Heart left ventricle (tissue), 16 donors: ENCODE measurements around the gene FRMD7. TPM values are rescaled to one million over a fixed set of nuclear protein-coding genes. Genes with fewer than 3 reads are reported as not detected.
A peak's percentile ranks its signal among the peaks of the same experiment; 100 is the strongest.

ENCODE experiments used
- ATAC-seq, 4 donors: fragments of 200-7000 bp; cut with Tn5 transposase; one replicate each; pipeline ENCODE4 v1.9.1; 2020 to 2022; ENCODE audit warnings: moderate library complexity in 4 of 4, mild to moderate bottlenecking in 3 of 4, moderate number of reproducible peaks in 1 of 4
- DNase-seq, 5 donors: peaks; one replicate each; pipeline ENCODE4 v3.0.0-alpha.2; 2020
- H3K27ac ChIP-seq, 12 donors: fragments of 200-600 bp; sonication (generic) in 4 of 12; one replicate each; pipeline versions ENCODE4 v1.5.0 to v1.8.0; 2016 to 2022; ENCODE audit warnings: mild to moderate bottlenecking in 2 of 12
- H3K27me3 ChIP-seq, 9 donors: fragments of 200-600 bp; sonication (generic) in 2 of 9; one replicate each; pipeline versions ENCODE4 v1.5.1 to v1.8.0; 2016 to 2022; ENCODE audit warnings: mild to moderate bottlenecking in 3 of 9
- H3K36me3 ChIP-seq, 9 donors: fragments of 200-600 bp; sonication (generic) in 2 of 9; one replicate each; pipeline versions ENCODE4 v1.5.0 to v1.8.0; 2018 to 2022; ENCODE audit warnings: mild to moderate bottlenecking in 2 of 9
- H3K4me1 ChIP-seq, 12 donors: fragments of 200-600 bp; sonication (generic) in 4 of 12; one replicate each; pipeline versions ENCODE4 v1.5.0 to v1.8.0; 2016 to 2022; ENCODE audit warnings: mild to moderate bottlenecking in 3 of 12
- H3K4me3 ChIP-seq, 12 donors: fragments of 200-600 bp; sonication (generic) in 4 of 12; one replicate each; pipeline versions ENCODE4 v1.5.0 to v1.8.0; 2017 to 2022; ENCODE audit warnings: mild to moderate bottlenecking in 9 of 12, moderate library complexity in 4 of 12
- H3K9me3 ChIP-seq, 12 donors: fragments of 200-600 bp; sonication (generic) in 4 of 12; one replicate each; pipeline versions ENCODE4 v1.5.0 to v1.8.0; 2016 to 2022; ENCODE audit warnings: mild to moderate bottlenecking in 1 of 12
- CTCF ChIP-seq, 12 donors: fragments of 200-600 bp; sonication (generic) in 4 of 12; IDR thresholded peaks; one replicate each; pipeline versions ENCODE4 v1.5.0 to v1.8.0; 2018 to 2022; ENCODE audit warnings: antibody characterized with exemption in 12 of 12, mild to moderate bottlenecking in 5 of 12
- POLR2A ChIP-seq, 2 donors: fragments of 450-650 bp; IDR thresholded peaks; one replicate each; pipeline ENCODE4 v1.6.1; 2017; ENCODE audit warnings: antibody characterized with exemption in 2 of 2, mild to moderate bottlenecking in 2 of 2, moderate library complexity in 2 of 2
- WGBS, 4 donors: extraction: QIAGEN DNeasy Blood & Tissue Kit in 2 of 4; methylation state at CpG; one replicate each; pipeline versions ENCODE4 v1.1.5 to v1.1.7; 2013 to 2018; 5-methylcytosine and 5-hydroxymethylcytosine counted together
- intact Hi-C, 10 donors: fragments of 100-400 bp; cut with DNase I; formaldehyde crosslinking; loops; one replicate each; pipeline versions ENCODE4 v1.11.1 to v1.14.2; 2022
- long read RNA-seq, 3 donors: library from polyadenylated mRNA; unstranded; transcript quantifications; one replicate each; pipeline ENCODE4 v2.0.0, GENCODE V29; 2020 to 2021
- polyA plus RNA-seq, 2 donors: library from polyadenylated mRNA; stranded (reverse); fragments of 200-250 nt; gene quantifications; one replicate each; pipeline ENCODE4 v1.2.3, GENCODE V29; 2013
- total RNA-seq, 9 donors: library from RNA; depleted of rRNA in 2 of 9; stranded (reverse); fragments of >200 nt in 2 of 9; fragmentation: NEBNext Ultra II Directional in 3 of 9; extraction: Animal tissue kit (Norgen Biotek cat#: 25700) in 3 of 9; gene quantifications; one replicate each; pipeline versions ENCODE4 v1.1.0 to v1.2.4, GENCODE V29; 2016 to 2023
- donor health status: ischemic (EF 13 %, LVEDD 7.1; RV severe dilation, severe dysfunction).
- donor health status: healthy with polysubstance abuse.
- donor health status: DM: no; HTN: yes; CAD: no.
- donor health status: DM: no; HTN: no; CAD: no.
- donor health status: ischemic (EF 25% LVEDD 6.9; RV normal size, moderate dysfunction).
- donor health status: ischemic (EF 25% LVEDD 5.7; RV mildly dilated, moderate dysfunction).
- donor health status: healthy.
- donor health status: DM: yes; HTN: yes; CAD: no.
- donor health status: ischemic (EF 35%, LVEDD 5.7; RV mildly dilated, moderate dysfunction).
- donor health status: nonischemic (EF 11% LVEDD 7.7; RV severe dilation, severe dysfunction).
- donor health status: DM: yes; HTN: yes; CAD: no.
- donor health status: PGD.
- donor health status: ischemic (EF 29% LVEDD 5.4; RV normal size, mild dysfunction).
- donor health status: nonischemic (EF 23%, LVEDD 6.1; RV moderate dilation, normal function).

The FRMD7 gene
- total RNA-seq (under 1 TPM in 4 of 9 donors, not detected in 5; 0.12 to 0.66 (median 0.44) TPM), polyA plus RNA-seq (under 1 TPM in 1 of 2 donors, not detected in 1; 0.04 TPM)
- long read RNA-seq, donor 1, result 0 reads
- long read RNA-seq, donor 2, result 0 reads
- long read RNA-seq, donor 3, result 0 reads

- ATAC-seq (no peak), DNase-seq (no peak)
- H3K36me3 ChIP-seq, result no peaks in the 10 kb centered on the region
- H3K4me3 ChIP-seq, result no peak within 1 kb of the TSS
- H3K9me3 ChIP-seq, result no peaks in the 10 kb centered on the region
- no peaks in the 10 kb centered on the region for H3K4me1 ChIP-seq
- H3K27ac ChIP-seq, result no peak within 1 kb of the TSS
- TF ChIP-seq POLR2A (IDR thresholded peaks at IDR 0.05), result no peak
- intact Hi-C loops, result no loop called here
- 16 to 40% (median 20%) methylated on average over 5 of the region's 5 CpGs for WGBS, 4 donors
- H3K27me3 ChIP-seq, result peaks cover 0 to 34% (median 0%) of the 10 kb centered on the region in 9 donors
These were observed at the start of gene FRMD7 for GRCh38 chrX:132127743-132128142. Gene FRMD7 (minus strand): TSS chrX:132128020. CDS start chrX:132127844, 176 bp downstream.

GRCh38 chrX:132173647-132174046 lies 45.8 kb upstream of the FRMD7 start:
- Histone ChIP-seq H3K27me3 (peaks cover 0 to 30% (median 0%) of the 10 kb centered on the region in 9 donors), H3K4me1 (no peaks in the 10 kb centered on the region), H3K4me3 (no peak overlapping the region), H3K9me3 (no peaks in the 10 kb centered on the region), H3K36me3 (no peaks in the 10 kb centered on the region), H3K27ac (no peak overlapping the region)
- TF ChIP-seq CTCF (IDR thresholded peaks at IDR 0.05) (no peak), POLR2A (IDR thresholded peaks at IDR 0.05) (no peak)
- WGBS, 4 donors, result 39 to 92% (median 71%) methylated on average over 1 of the region's 1 CpG
- ATAC-seq (no peak), DNase-seq (no peak)
- intact Hi-C loops, result loop anchor here in 2 of 10 donors (5.0 kb wide), 2 partner anchors 44 to 49 kb away; partner anchors contain the start of gene RAP2C (in 1 of the 2)

GRCh38 chrX:132171881-132172280 lies 44.1 kb upstream of the FRMD7 start:
- H3K27ac ChIP-seq, result no peak overlapping the region
- H3K36me3 ChIP-seq, result no peaks in the 10 kb centered on the region
- intact Hi-C loops, result loop anchor here in 4 of 10 donors (2.0 to 5.0 kb wide), 3 partner anchors 45 to 50 kb away; partner anchors contain the start of gene RAP2C (in 3 of the 4)
- H3K27me3 ChIP-seq, result peaks cover 0 to 36% (median 0%) of the 10 kb centered on the region in 9 donors
- TF ChIP-seq POLR2A (IDR thresholded peaks at IDR 0.05), result no peak
- TF ChIP-seq CTCF (IDR thresholded peaks at IDR 0.05), result no peak
- ATAC-seq (no peak), DNase-seq (no peak)
- 65 to 77% (median 66%) methylated on average over 3 of the region's 3 CpGs for WGBS, 4 donors
- no peaks in the 10 kb centered on the region for H3K4me1 ChIP-seq
- H3K4me3 ChIP-seq, result no peak overlapping the region
- H3K9me3 ChIP-seq, result no peaks in the 10 kb centered on the region

GRCh38 chrX:132171478-132171877 lies 43.7 kb upstream of the FRMD7 start:
- no peak for ATAC-seq
- Histone ChIP-seq H3K4me1 (no peaks in the 10 kb centered on the region), H3K9me3 (no peaks in the 10 kb centered on the region), H3K36me3 (no peaks in the 10 kb centered on the region), H3K27me3 (peaks cover 0 to 36% (median 0%) of the 10 kb centered on the region in 9 donors), H3K27ac (no peak overlapping the region), H3K4me3 (no peak overlapping the region)
- no peak for DNase-seq
- intact Hi-C loops, result loop anchor here in 4 of 10 donors (2.0 to 5.0 kb wide), 3 partner anchors 46 to 51 kb away; partner anchors contain the start of gene RAP2C (in 3 of the 4)
- TF ChIP-seq POLR2A (IDR thresholded peaks at IDR 0.05), result no peak
- TF ChIP-seq CTCF (IDR thresholded peaks at IDR 0.05), result peak in 7 of 12 donors; percentile 8 to 44 (median 23)
- WGBS, 4 donors, result 37 to 63% (median 48%) methylated on average over 3 of the region's 3 CpGs
